Endothelial cell of umbilical vein (primary cell): Measurements from ENCODE around the gene A4GNT. TPM values are rescaled to one million over a fixed set of nuclear protein-coding genes. Genes with fewer than 3 reads are reported as not detected.

Experiments
- BruUV-seq: library from RNA; stranded (reverse); fragments of 400-500 nt; replicated peaks from 2 replicates; lab custom pipeline; 2021; lab: Mats Ljungman, UMichigan
- CTCF ChIA-PET: fragments of 300-600, 350-600 bp; sonication (Branson Sonifier 250); formaldehyde crosslinking; loops from one replicate; lab custom pipeline; 2021; ENCODE audit warnings: antibody characterized with exemption, inconsistent platforms; lab: Charles Lee
- POLR2A ChIA-PET: fragments of 300-600, 350-600 bp; sonication (Branson Sonifier 250); formaldehyde crosslinking; loops from one replicate; lab custom pipeline; 2021; ENCODE audit warnings: antibody characterized with exemption, inconsistent platforms; lab: Charles Lee
- DNase-seq: peaks from one replicate; pipeline ENCODE4 v3.0.0-alpha.2; 2011; ENCODE audit warnings: low read depth, low spot score
- FAIRE-seq: peaks from 2 replicates; lab custom pipeline; 2011; peaks lifted over from hg19 to GRCh38; lab: Jason Lieb, UNC
- H2AFZ ChIP-seq: 2 replicates; pipeline ENCODE4 v1.6.0; 2012; ENCODE audit warnings: low read depth, low read length, control low read depth, inconsistent platforms
- H3K27ac ChIP-seq: 2 replicates; pipeline ENCODE4 v1.5.1; 2011; ENCODE audit warnings: low read depth, mild to moderate bottlenecking, control low read depth, low read length, moderate library complexity; ENCODE audit not compliant: insufficient read depth
- H3K27me3 ChIP-seq, 2 experiments: 2 replicates each; pipeline versions ENCODE4 v1.6.0 to v1.6.1; 2011; ENCODE audit warnings: low read length in 2 of 2, mixed read lengths in 1 of 2; ENCODE audit not compliant: control insufficient read depth in 2 of 2, insufficient read depth in 2 of 2
- H3K36me3 ChIP-seq, 2 experiments: 2 replicates in 1 of 2; 3 replicates in 1 of 2; pipeline ENCODE4 v1.5.1; 2011; ENCODE audit warnings: low read length in 2 of 2, mild to moderate bottlenecking in 1 of 2, moderate library complexity in 1 of 2; ENCODE audit not compliant: control insufficient read depth in 2 of 2, insufficient read depth in 2 of 2; ENCODE audit errors: extremely low read depth in 1 of 2
- H3K4me1 ChIP-seq: 3 replicates; pipeline ENCODE4 v1.5.1; 2011; ENCODE audit warnings: mild to moderate bottlenecking, low read length; ENCODE audit not compliant: control insufficient read depth, insufficient read depth; ENCODE audit errors: extremely low read depth
- H3K4me2 ChIP-seq: 2 replicates; pipeline ENCODE4 v1.6.1; 2011; ENCODE audit warnings: low read length, control low read depth, mixed read lengths; ENCODE audit not compliant: insufficient read depth
- H3K4me3 ChIP-seq, 3 experiments: fragments of 200-600 bp in 1 of 3; sonication (generic), shearing (Covaris generic) in 1 of 3; replicated peaks in 1 of 3; 2 replicates each; pipeline ENCODE4 v1.5.1; 2011 to 2016; ENCODE audit warnings: control low read depth in 3 of 3, low read length in 3 of 3, mild to moderate bottlenecking in 2 of 3, inconsistent platforms in 1 of 3, low read depth in 1 of 3, moderate library complexity in 1 of 3; ENCODE audit not compliant: insufficient read depth in 1 of 3
- H3K79me2 ChIP-seq: 2 replicates; pipeline ENCODE4 v1.6.0; 2012; ENCODE audit warnings: low read length, inconsistent platforms; ENCODE audit not compliant: control insufficient read depth, insufficient read depth
- H3K9ac ChIP-seq: replicated peaks from 2 replicates; pipeline ENCODE3; 2011; ENCODE audit warnings: low read length, control low read depth; ENCODE audit not compliant: insufficient read depth; ENCODE audit errors: extremely low read depth
- H3K9me1 ChIP-seq: replicated peaks from 3 replicates; pipeline ENCODE4 v1.6.0; 2011; ENCODE audit warnings: mild to moderate bottlenecking, low read length; ENCODE audit not compliant: control insufficient read depth, insufficient read depth; ENCODE audit errors: extremely low read depth
- H3K9me3 ChIP-seq: replicated peaks from 2 replicates; pipeline ENCODE4 v1.5.1; 2012; ENCODE audit warnings: low read length, inconsistent platforms; ENCODE audit not compliant: control insufficient read depth, insufficient read depth
- H4K20me1 ChIP-seq: replicated peaks from 2 replicates; pipeline ENCODE3; 2011; ENCODE audit warnings: mild to moderate bottlenecking, low read length; ENCODE audit not compliant: control insufficient read depth, insufficient read depth; ENCODE audit errors: extremely low read depth
- EZH2 ChIP-seq: IDR thresholded peaks from 2 replicates; pipeline ENCODE4 v1.6.1; 2012; ENCODE audit warnings: borderline replicate concordance, low read depth, mild to moderate bottlenecking, moderate library complexity, low read length, inconsistent platforms; ENCODE audit not compliant: severe bottlenecking
- FOS ChIP-seq: IDR thresholded peaks from 2 replicates; pipeline ENCODE4 v1.6.1; 2011; ENCODE audit warnings: mild to moderate bottlenecking, low read length, moderate library complexity, borderline replicate concordance; ENCODE audit not compliant: insufficient read depth
- GATA2 ChIP-seq: IDR thresholded peaks from 2 replicates; pipeline ENCODE4 v1.7.0; 2011; ENCODE audit warnings: low read depth, mild to moderate bottlenecking, moderate library complexity, mixed read lengths, low read length; ENCODE audit not compliant: insufficient read length, insufficient read depth
- JUN ChIP-seq: IDR thresholded peaks from 2 replicates; pipeline ENCODE4 v1.6.1; 2011; ENCODE audit warnings: borderline replicate concordance, low read depth; ENCODE audit not compliant: insufficient read length, insufficient read depth
- MYC ChIP-seq: IDR thresholded peaks from one replicate; pipeline ENCODE4 v1.6.1; 2011; ENCODE audit warnings: mild to moderate bottlenecking, low read depth, low read length
- POLR2A ChIP-seq: IDR thresholded peaks from 2 replicates; pipeline ENCODE4 v1.6.1; 2012; ENCODE audit warnings: low read depth, mild to moderate bottlenecking, control low read depth, low read length
- POLR2AphosphoS5 ChIP-seq: IDR thresholded peaks from 2 replicates; pipeline ENCODE4 v1.6.1; 2012; ENCODE audit warnings: low read depth, mild to moderate bottlenecking, control low read depth, low read length, moderate library complexity; ENCODE audit not compliant: insufficient read depth
- dilution Hi-C: fragments of 300-500 bp; cut with MboI; formaldehyde crosslinking; loops from one replicate; pipeline ENCODE4 v1.15.0; 2019; ENCODE audit warnings: low sequenced_read_pairs; ENCODE audit not compliant: extremely low pct_ligation_motif_present
- intact Hi-C: fragments of 100-400 bp; cut with micrococcal nuclease; formaldehyde crosslinking; loops from one replicate; pipeline ENCODE4 v1.10.0; 2022
- polyA plus RNA-seq, 4 experiments: library from polyadenylated mRNA; depleted of rRNA in 3 of 4; stranded (reverse) in 3 of 4; unstranded in 1 of 4; fragments of >200 nt; gene quantifications; 2 replicates each; pipeline versions ENCODE4 v1.2.1 to v1.2.3, GENCODE V29; 2011 to 2012; ENCODE audit warnings: missing spikeins in 1 of 4
- total RNA-seq: library from RNA; stranded (reverse); gene quantifications from 2 replicates; pipeline ENCODE4 v1.2.3, GENCODE V29; 2021
- TF ChIP-seq, protein P1 (sequence below), 2 donors: IDR thresholded peaks; 1 replicate in 1 of 2; 2 replicates in 1 of 2; pipeline ENCODE4 v1.5.1; 2011; ENCODE audit warnings: low read length in 2 of 2, mild to moderate bottlenecking in 2 of 2, moderate library complexity in 2 of 2, control low read depth in 1 of 2, inconsistent platforms in 1 of 2, low read depth in 1 of 2; ENCODE audit not compliant: insufficient read depth in 1 of 2; ENCODE audit errors: extremely low read depth in 1 of 2
- TF ChIP-seq, protein P2 (sequence below): IDR thresholded peaks from 2 replicates; pipeline ENCODE4 v1.6.1; 2011; ENCODE audit not compliant: insufficient read depth, insufficient read length

The A4GNT gene
- total and polyA plus RNA-seq, 2 donors (not counting 3 experiments of a cell fraction or from before 2014, with no cell fraction given) = not detected

- Histone ChIP-seq H3K27ac (no peak overlapping the region), H3K4me2 (no peak overlapping the region), H3K9me3 (no peaks in the 10 kb centered on the region), H3K79me2 (no peaks in the 10 kb centered on the region), H3K9ac (no peak overlapping the region), H2AFZ (no peak overlapping the region), H3K4me1 (no peaks in the 10 kb centered on the region), H3K36me3 (no peaks in the 10 kb centered on the region), H3K4me3 (no peak overlapping the region), H3K9me1 (no peaks in the 10 kb centered on the region), H4K20me1 (no peaks in the 10 kb centered on the region), H3K27me3 (peaks cover 2 to 3% of the 10 kb centered on the region in 2 experiments)
- no peak for FAIRE-seq
- dilution Hi-C loops = no loop called here
- POLR2A ChIA-PET = no interaction called here
- intact Hi-C loops = no loop called here
- CTCF ChIA-PET = interaction anchor here (1.3 kb wide), 1 partner anchor 293 kb away, joined by 3 read pairs; no protein-coding TSS in a partner anchor
- no TSS peak for BruUV-seq
- TF ChIP-seq GATA2 = no peak
- DNase-seq = no peak
Measured at GRCh38 chr3:138124188-138124587, 8.0 kb downstream of the A4GNT start.

DNA sequence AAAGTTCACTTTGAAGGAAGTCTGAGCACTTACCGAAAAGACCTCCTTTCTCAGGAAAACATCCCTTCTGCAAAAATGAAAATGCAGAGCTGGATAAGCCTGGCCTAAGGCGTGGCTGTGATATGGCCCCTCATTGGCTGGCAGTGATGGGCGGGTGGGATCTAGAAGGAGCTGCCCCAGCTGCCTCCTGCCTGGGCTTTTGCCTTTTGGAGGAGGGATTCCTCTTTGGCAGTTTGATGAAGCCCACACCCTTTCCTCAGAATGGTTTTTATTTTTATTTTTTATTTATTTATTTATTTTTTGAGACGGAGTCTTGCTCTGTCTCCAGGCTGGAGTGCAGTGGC lies 12.8 kb downstream of the A4GNT start:
- Histone ChIP-seq H3K27ac (no peak overlapping the region), H3K9ac (no peak overlapping the region), H3K79me2 (no peaks in the 10 kb centered on the region), H3K9me1 (no peaks in the 10 kb centered on the region), H3K4me1 (peaks cover 4% of the 10 kb centered on the region), H3K36me3 (no peaks in the 10 kb centered on the region), H3K4me3 (no peak overlapping the region), H4K20me1 (no peaks in the 10 kb centered on the region), H3K27me3 (peaks cover 0 to 2% of the 10 kb centered on the region in 2 experiments), H3K9me3 (no peaks in the 10 kb centered on the region), H2AFZ (no peak overlapping the region), H3K4me2 (no peak overlapping the region)
- dilution Hi-C loops (no loop called here), intact Hi-C loops (loop anchor here (1.0 to 5.0 kb wide), 2 partner anchors 51 to 228 kb away; partner anchors contain the start of gene MRAS)
- DNase-seq (no peak), FAIRE-seq (no peak)
- CTCF ChIA-PET = interaction anchor here (0.6 to 3.8 kb wide), 20 partner anchors 9 to 115 kb away, joined by 3 to 111 read pairs (median 4); partner anchors contain the start of genes A4GNT, ARMC8 and DBR1
- POLR2A ChIA-PET = no interaction called here
- TF ChIP-seq POLR2A (no peak), POLR2AphosphoS5 (no peak), EZH2 (no peak), FOS (no peak), GATA2 (no peak), MYC (no peak), JUN (no peak)
- TF ChIP-seq, protein P1, sequence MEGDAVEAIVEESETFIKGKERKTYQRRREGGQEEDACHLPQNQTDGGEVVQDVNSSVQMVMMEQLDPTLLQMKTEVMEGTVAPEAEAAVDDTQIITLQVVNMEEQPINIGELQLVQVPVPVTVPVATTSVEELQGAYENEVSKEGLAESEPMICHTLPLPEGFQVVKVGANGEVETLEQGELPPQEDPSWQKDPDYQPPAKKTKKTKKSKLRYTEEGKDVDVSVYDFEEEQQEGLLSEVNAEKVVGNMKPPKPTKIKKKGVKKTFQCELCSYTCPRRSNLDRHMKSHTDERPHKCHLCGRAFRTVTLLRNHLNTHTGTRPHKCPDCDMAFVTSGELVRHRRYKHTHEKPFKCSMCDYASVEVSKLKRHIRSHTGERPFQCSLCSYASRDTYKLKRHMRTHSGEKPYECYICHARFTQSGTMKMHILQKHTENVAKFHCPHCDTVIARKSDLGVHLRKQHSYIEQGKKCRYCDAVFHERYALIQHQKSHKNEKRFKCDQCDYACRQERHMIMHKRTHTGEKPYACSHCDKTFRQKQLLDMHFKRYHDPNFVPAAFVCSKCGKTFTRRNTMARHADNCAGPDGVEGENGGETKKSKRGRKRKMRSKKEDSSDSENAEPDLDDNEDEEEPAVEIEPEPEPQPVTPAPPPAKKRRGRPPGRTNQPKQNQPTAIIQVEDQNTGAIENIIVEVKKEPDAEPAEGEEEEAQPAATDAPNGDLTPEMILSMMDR (IDR thresholded peaks at IDR 0.05; ENCODE audit: extremely low read depth in 1 of 2, insufficient read depth in 1 of 2, low read depth in 1 of 2, low read length in 2 of 2) = no peak
- TF ChIP-seq, protein P2, sequence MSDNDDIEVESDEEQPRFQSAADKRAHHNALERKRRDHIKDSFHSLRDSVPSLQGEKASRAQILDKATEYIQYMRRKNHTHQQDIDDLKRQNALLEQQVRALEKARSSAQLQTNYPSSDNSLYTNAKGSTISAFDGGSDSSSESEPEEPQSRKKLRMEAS = no peak
- no TSS peak for BruUV-seq
